GM19328 (cell line): ENCODE data around the gene ONECUT1.

Experiments used
- ATAC-seq: cut with Tn5 transposase; IDR thresholded peaks from one replicate; pipeline ENCODE4 v1.9.1; 2021; ENCODE audit warnings: mild to moderate bottlenecking, moderate library complexity; ENCODE audit not compliant: unreplicated experiment

The ONECUT1 gene

DNA sequence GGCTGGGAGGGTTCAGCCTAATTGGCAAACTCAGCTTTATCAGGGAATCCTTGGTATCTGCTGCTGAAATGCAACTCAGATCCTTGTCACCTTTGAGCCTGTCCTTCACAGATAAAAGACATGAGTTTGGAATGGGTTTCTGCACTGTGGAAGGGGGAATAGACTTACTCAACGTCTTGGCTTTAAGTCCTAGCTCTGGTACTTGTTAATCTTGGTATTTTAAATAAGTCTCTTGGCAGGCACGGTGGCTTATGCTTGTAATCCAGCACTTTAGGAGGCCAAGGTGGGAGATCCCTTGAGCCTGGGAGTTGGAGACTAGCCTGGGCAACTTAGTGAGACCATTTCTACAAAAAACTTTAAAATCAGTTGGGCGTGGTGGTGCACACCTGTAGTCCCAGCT lies 55.8 kb downstream of the ONECUT1 start:
- ATAC-seq = no peak

DNA sequence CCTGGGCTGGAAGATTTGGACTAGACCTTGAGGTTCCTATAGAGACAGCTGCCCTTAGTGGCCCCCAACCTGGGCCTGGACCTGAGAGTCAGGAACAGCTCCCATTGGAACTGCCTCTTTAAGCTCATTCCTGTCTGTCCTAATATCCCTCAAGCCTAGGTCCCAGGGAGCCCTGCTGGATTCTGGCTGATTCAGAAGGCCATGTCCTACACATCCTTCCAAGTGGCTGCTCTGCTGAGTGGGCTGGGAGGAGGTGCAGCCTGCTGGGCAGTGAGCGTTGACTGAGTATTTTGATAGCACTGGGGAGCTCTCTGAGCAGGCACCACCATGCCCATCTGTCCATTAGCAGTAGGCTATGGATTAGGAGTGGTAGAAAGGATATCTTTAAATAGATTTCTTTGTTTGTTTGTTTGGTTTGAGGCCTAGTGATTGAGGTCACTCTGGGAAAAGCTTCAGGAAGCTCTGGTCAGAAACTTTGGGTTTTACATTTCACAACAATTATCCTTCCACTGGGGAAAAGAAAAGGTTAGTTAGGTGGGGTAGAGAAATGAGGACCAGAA lies 56.4 kb downstream of the ONECUT1 start:
- ATAC-seq = no peak

- no peak for ATAC-seq
These were observed 57.0 kb downstream of the ONECUT1 start for GRCh38 chr15:52733088-52733487.

DNA sequence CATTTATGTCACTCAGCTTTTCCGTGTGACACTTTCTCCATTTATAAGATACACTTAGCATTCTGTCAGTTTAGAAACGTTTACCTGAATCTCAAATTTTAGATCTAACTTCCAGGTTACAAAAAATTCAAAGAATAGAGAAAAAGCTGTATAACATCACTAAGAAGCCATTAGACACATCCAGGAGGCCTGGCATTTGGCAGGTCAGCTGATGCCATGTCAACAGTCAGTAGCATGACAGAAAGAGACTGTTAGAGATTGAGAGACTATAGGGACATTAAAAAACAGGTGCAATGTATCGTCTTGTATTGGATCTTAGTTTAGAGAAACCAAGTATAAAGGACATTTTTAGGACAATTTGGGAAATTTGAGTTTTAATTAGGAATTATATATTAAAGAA lies 57.6 kb downstream of the ONECUT1 start:
- no peak for ATAC-seq

- no peak for ATAC-seq
These were observed 58.2 kb downstream of the ONECUT1 start for GRCh38 chr15:52731732-52732470.

DNA sequence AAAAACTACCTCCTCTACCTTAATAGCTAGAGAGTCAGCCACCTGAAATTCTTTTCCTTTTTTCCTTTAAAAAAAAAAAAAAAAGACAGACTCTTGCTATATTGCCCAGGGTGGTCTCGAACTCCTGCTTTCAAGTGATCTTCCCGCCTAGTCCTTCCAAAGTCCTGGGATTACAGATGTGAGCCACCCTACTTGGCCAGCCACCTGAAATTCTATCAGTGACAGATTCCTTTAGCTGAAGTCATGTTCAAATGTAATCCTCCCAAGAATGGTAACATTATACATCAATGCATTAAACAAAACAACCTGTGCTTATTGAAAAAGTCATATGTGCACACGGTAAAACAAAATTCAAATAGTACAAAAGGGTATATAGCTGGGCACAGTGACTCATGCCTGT lies 59.1 kb downstream of the ONECUT1 start:
- no peak for ATAC-seq

DNA sequence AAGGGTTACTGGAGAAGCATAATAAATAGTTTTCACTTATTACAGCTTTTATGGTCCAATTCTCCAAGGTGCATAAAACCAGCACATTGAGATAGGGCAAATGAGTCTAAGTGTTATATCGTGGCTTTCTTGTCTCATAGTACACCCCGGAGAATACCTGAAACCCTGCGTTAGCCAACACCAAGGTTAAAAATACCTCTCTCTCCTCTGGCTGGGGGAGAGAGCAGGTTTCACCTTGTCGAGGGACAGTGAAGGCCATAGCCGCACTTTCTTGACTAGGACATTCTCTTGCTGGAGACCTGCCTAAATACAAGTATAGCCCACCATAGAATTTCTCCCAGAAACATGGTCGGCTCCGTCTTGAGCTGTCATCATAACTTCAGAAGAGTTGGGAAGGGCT lies 59.5 kb downstream of the ONECUT1 start:
- ATAC-seq = no peak

DNA sequence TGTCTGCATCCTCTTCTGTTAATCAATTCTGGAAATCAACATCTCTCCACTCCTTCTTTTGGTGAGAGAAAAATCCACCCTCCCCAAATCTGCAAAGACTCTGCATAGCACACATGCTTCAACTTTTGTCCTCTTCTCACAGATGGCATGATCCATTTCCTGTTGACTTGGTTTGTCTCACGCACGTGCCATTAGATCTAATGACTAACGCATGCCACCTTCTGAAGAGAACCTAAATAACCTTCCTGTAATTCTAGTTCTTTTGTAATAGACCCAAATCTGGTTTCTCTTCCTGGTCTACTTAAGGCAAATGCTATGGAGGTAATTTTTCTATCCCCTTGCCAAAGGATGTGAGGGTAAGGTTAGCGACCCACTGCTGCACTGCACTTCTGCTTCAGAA lies 60.0 kb downstream of the ONECUT1 start:
- ATAC-seq = no peak

DNA sequence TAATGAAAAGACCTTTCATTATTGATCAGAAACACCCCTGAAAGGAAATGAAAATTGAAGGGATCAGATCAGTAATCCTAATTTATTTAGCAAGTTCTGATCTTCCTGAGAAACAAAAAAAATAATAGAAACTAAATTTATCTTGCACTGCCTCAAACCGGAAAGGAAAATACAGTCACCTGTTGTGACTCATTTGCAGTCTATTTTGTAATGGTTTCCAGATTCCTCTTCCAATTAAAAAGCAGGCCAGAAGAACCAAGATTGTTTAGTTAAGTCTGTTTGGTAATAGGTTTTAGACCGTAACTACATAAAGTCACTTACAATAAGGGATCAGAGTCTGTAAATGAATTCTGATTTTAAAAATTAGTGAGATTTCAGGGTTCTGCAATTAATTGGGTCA lies 61.2 kb downstream of the ONECUT1 start:
- ATAC-seq = no peak

- no peak for ATAC-seq
These were observed 62.3 kb downstream of the ONECUT1 start for GRCh38 chr15:52727815-52728214.

DNA sequence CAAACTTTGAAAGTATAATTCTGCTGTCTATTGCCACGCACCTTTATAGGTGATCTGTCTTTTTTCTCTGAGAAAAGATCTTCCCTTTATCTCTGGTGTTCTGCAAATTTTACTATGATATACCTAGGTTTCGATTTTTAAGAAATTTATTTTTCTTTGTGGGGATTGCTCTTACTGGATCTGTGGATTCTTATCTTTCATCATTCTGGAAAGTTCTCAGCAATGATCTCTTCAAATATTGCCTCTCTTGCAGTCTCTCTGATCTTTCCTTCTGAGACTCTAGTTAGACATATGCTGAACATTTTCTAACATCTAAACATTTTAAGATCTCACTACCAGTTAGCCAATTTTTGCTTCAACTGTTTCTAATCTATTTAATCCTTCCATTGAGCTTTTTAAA lies 63.9 kb downstream of the ONECUT1 start:
- ATAC-seq = no peak

DNA sequence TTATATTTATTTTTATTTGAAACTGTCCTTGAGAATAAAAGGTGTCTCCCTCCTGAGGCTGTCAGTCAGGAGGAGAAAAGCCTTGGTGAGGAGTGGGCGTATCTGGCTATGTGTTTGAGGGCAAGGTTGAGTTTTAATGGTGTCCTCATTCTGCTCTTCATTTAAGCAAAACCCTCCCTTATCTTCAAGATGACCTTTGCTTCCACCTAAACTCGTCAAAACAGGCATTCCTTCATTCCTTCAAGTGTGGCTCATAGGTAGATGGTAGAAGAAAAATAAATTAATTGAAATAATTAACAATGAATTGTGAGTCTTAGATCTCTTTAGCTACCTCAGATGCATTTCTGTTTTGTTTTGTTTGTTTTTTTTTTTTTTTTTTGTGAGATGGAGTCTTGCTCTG lies 71.6 kb downstream of the ONECUT1 start:
- no peak for ATAC-seq

GRCh38 chr15:52717924-52718323 lies 72.2 kb downstream of the ONECUT1 start:
- no peak for ATAC-seq

DNA sequence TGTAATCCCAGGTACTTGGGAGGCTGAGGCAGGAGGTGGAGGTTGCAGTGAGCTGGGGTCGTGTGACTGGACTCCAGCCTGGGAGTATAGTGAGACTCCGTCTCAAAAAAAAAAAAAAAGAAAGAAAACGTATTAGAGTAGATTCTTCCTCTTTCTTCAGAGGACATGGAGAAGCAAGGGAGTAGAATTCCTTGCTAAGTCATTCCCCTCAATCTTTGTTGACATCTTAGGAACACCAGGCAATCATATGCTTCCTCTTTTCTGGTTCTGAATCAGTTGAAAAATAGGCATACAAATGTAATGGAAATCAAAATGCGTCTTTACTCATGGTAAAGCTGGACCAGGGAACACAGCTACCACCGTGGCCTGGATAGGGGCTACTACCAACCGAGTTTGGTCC lies 72.7 kb downstream of the ONECUT1 start:
- no peak for ATAC-seq

DNA sequence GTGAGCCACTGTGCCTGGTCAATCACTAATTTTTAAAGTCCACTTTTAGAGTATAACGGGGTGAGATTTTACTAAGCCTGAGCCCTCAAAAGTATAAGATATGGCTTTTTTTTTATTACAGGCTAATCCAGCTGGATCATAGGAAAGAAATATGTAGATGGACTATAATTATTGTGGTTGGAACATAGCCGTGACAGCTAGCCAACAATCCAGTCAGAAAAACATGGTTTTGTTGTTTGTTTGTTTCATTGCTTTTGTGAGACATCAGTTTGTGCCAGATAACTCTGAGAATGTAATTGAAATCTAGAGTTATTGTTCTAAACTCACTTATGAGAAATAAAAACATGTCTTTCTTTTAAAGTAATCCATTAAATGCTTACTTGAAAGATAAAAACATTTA lies 73.6 kb downstream of the ONECUT1 start:
- no peak for ATAC-seq

GRCh38 chr15:52715411-52715810 lies 74.7 kb downstream of the ONECUT1 start:
- ATAC-seq = no peak

DNA sequence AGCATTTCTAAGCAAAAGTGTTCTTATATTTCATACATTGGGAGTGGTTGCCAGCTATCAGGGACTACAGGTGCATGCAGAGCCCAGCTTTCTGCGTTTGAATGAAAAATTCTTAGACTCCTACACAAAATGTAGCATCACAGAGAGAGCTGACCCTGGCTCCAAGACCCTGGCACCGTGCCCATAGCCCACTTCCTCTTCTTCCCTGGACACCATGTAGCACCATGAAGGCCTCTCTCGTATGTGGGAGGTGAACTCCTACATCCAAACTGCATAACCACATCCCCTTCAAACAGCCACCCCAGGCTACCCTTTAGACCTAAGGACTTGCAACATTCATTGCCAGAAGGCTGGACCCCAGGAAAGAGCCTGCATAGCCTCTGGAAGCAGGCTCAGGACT lies 75.2 kb downstream of the ONECUT1 start:
- no peak for ATAC-seq

DNA sequence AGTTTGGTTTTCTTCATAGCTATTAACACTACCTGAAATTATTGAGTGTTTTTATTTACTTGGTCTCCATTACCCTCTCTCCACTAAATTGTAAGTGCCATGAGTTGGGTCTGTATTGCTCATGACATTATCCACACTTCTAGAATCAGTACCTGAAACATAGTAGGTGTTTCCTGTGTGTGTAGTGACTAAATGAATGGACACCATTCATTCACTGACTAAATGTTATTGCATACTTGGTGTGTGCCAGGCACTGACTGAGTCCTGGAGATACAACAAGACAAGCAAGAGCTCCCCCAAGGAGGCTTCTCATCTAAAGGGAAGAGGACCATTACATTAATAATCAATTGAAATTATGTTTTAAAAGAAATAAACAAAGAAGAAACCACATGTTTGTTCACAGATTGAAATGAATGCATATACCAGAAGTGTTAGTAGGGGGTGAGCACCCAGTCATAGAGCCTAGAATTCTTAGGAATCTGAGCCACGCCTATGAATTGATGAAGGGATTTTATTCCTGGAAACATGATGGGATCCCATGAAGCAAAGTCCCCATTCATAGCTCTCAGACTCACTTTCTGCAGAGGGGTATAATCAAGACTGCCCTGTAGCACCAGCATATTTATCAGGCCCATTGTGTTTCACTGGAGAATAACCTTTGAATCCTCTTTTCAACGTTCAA lies 79.3 kb downstream of the ONECUT1 start:
- no peak for ATAC-seq

DNA sequence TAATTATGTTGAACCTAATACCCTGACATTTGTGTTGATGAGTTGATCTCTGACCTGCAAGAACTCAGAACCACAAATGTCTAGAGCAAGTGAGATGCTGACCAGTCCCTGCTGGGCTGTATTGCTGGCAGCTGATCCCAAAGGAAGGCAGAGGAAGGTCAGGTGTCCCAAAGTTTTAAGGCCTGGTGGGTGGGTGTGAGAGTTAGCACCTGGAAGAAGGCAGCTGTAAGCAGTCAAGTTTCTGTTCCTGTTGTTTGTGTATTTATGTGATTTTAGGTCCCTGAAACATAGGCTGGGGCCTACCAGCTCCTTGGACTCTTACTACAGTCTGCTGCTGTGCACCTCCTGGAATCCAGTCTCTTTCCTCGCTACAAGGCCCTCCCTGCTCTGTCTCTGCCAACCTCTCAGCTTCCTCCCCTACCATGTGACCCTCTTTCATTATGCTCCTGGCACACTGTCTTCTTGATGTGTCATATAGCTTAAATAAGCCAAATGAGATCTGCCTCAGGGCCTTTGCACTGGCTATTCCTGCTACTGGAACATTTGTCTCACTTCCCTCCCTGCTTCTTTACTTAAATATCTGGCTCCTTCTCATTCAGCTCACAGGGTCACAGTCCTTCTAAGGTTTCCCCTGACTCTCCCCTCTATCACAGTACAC lies 80.0 kb downstream of the ONECUT1 start:
- ATAC-seq = peak; percentile 38

- ATAC-seq = peak; percentile 89
These were observed 80.8 kb downstream of the ONECUT1 start for GRCh38 chr15:52709187-52709981.
